ENCODE results near the gene STRN4.

- TF ChIP-seq TAF1 (IDR thresholded peaks at IDR 0.05; ENCODE audit: borderline replicate concordance, low read depth, low read length) (no peak), CTCF (IDR thresholded peaks at IDR 0.05) (no peak), RFX5 (IDR thresholded peaks at IDR 0.05; ENCODE audit: low read length) (no peak), RAD21 (IDR thresholded peaks at IDR 0.05; ENCODE audit: low read length) (no peak)
Observed at GRCh38 chr19:46725859-46726393, 20.3 kb downstream of the STRN4 start.
